IMR-90 (cell line): Measurements from ENCODE around the gene CELSR2. TPM values are rescaled to one million over a fixed set of nuclear protein-coding genes. Genes with fewer than 3 reads are reported as not detected.

ENCODE experiments used
- ATAC-seq: fragments of 200-7000 bp; cut with Tn5 transposase; 2 replicates; pipeline ENCODE4 v1.9.1; 2020; ENCODE audit warnings: low read depth, mild to moderate bottlenecking, moderate library complexity
- BruUV-seq: library from RNA; stranded (reverse); fragments of 400-500 nt; replicated peaks from 2 replicates; lab custom pipeline; 2021; lab: Mats Ljungman, UMichigan
- CTCF ChIA-PET: fragments of 300-600 bp; formaldehyde crosslinking; extraction: SDS; loops from one replicate; lab custom pipeline; 2021; ENCODE audit warnings: antibody characterized with exemption; lab: Yijun Ruan, JAX
- POLR2A ChIA-PET: fragments of 300-600 bp; sonication (Branson Sonifier 250); formaldehyde crosslinking; loops from one replicate; lab custom pipeline; 2022; ENCODE audit warnings: antibody characterized with exemption; ENCODE audit not compliant: unreplicated experiment; lab: Charles Lee
- DNase-seq: peaks from one replicate; pipeline ENCODE4 v3.0.0; 2013
- H2AFZ ChIP-seq: replicated peaks from 2 replicates; pipeline ENCODE3; 2013; ENCODE audit warnings: low read length, mild to moderate bottlenecking; ENCODE audit not compliant: poor library complexity
- H2AK5ac ChIP-seq: 2 replicates; pipeline ENCODE4 v1.6.1; 2013; ENCODE audit warnings: low read depth, low read length, inconsistent platforms
- H2AK9ac ChIP-seq: replicated peaks from 2 replicates; pipeline ENCODE3; 2013; ENCODE audit warnings: mild to moderate bottlenecking, low read depth, low read length, moderate library complexity; ENCODE audit not compliant: poor library complexity
- H2BK120ac ChIP-seq: 2 replicates; pipeline ENCODE4 v1.6.1; 2013; ENCODE audit warnings: low read depth, low read length, inconsistent platforms
- H2BK15ac ChIP-seq: 3 replicates; pipeline ENCODE4 v1.6.1; 2013; ENCODE audit warnings: low read depth, low read length, inconsistent platforms
- H2BK20ac ChIP-seq: 2 replicates; pipeline ENCODE4 v1.6.1; 2013; ENCODE audit warnings: low read depth, mild to moderate bottlenecking, inconsistent platforms, low read length, moderate library complexity
- H2BK5ac ChIP-seq: 2 replicates; pipeline ENCODE4 v1.6.1; 2013; ENCODE audit warnings: mild to moderate bottlenecking, low read depth, low read length, inconsistent platforms; ENCODE audit not compliant: poor library complexity, severe bottlenecking
- H3K14ac ChIP-seq: replicated peaks from 2 replicates; pipeline ENCODE4 v1.6.1; 2013; ENCODE audit warnings: low read depth, low read length, inconsistent platforms
- H3K18ac ChIP-seq: 2 replicates; pipeline ENCODE4 v1.6.1; 2013; ENCODE audit warnings: low read depth, low read length, control low read depth
- H3K23ac ChIP-seq: 2 replicates; pipeline ENCODE4 v1.6.1; 2013; ENCODE audit warnings: low read depth, low read length, inconsistent platforms
- H3K27ac ChIP-seq: 2 replicates; pipeline ENCODE4 v1.5.1; 2013; ENCODE audit warnings: mild to moderate bottlenecking, control low read depth, low read length; ENCODE audit not compliant: insufficient read depth
- H3K27me3 ChIP-seq: 2 replicates; pipeline ENCODE4 v1.6.1; 2013; ENCODE audit warnings: low read length; ENCODE audit not compliant: control insufficient read depth, insufficient read depth
- H3K36me3 ChIP-seq: 2 replicates; pipeline ENCODE4 v1.6.1; 2013; ENCODE audit warnings: low read length, mixed read lengths; ENCODE audit not compliant: control insufficient read depth, insufficient read depth
- H3K4ac ChIP-seq: 2 replicates; pipeline ENCODE4 v1.6.1; 2013; ENCODE audit warnings: low read depth, low read length, inconsistent platforms
- H3K4me1 ChIP-seq: 2 replicates; pipeline ENCODE4 v1.6.1; 2013; ENCODE audit warnings: low read length, mixed read lengths; ENCODE audit not compliant: control insufficient read depth, insufficient read depth
- H3K4me2 ChIP-seq: 2 replicates; pipeline ENCODE4 v1.6.1; 2013; ENCODE audit warnings: low read depth, mild to moderate bottlenecking, control low read depth, low read length, moderate library complexity
- H3K4me3 ChIP-seq: 2 replicates; pipeline ENCODE4 v1.5.1; 2013; ENCODE audit warnings: low read depth, mild to moderate bottlenecking, control low read depth, low read length, moderate library complexity; ENCODE audit not compliant: insufficient read depth
- H3K56ac ChIP-seq: 2 replicates; pipeline ENCODE4 v1.6.1; 2013; ENCODE audit warnings: low read length, inconsistent platforms; ENCODE audit not compliant: insufficient read depth; ENCODE audit errors: extremely low read depth
- H3K79me1 ChIP-seq, 2 experiments: 2 replicates each; pipeline ENCODE4 v1.6.1; 2013; ENCODE audit warnings: low read length in 2 of 2, inconsistent platforms in 1 of 2, low read depth in 1 of 2
- H3K9ac ChIP-seq: 2 replicates; pipeline ENCODE4 v1.6.1; 2013; ENCODE audit warnings: low read depth, low read length, control low read depth
- H3K9me1 ChIP-seq: 2 replicates; pipeline ENCODE4 v1.6.1; 2013; ENCODE audit warnings: low read length, inconsistent platforms; ENCODE audit not compliant: insufficient read depth
- H3K9me3 ChIP-seq: 2 replicates; pipeline ENCODE4 v1.6.1; 2013; ENCODE audit warnings: low read length; ENCODE audit not compliant: control insufficient read depth, insufficient read depth
- H4K20me1 ChIP-seq: 2 replicates; pipeline ENCODE4 v1.6.1; 2013; ENCODE audit warnings: low read length, inconsistent platforms; ENCODE audit not compliant: insufficient read depth
- H4K5ac ChIP-seq: 2 replicates; pipeline ENCODE4 v1.6.1; 2013; ENCODE audit warnings: mild to moderate bottlenecking, low read depth, low read length, control low read depth
- H4K8ac ChIP-seq, 2 experiments: 2 replicates each; pipeline ENCODE4 v1.6.1; 2013; ENCODE audit warnings: low read depth in 2 of 2, low read length in 2 of 2, control low read depth in 1 of 2, inconsistent platforms in 1 of 2
- H4K91ac ChIP-seq: 2 replicates; pipeline ENCODE4 v1.6.1; 2013; ENCODE audit warnings: low read depth, low read length, inconsistent platforms; ENCODE audit not compliant: insufficient read depth
- CEBPB ChIP-seq: IDR thresholded peaks from 2 replicates; pipeline ENCODE4 v1.6.1; 2012; ENCODE audit warnings: low read depth, low read length, improper control_type of control experiment
- CHD1 ChIP-seq: IDR thresholded peaks from 2 replicates; pipeline ENCODE4 v1.6.1; 2012; ENCODE audit warnings: low read depth, low read length, improper control_type of control experiment
- FOS ChIP-seq: fragments of 150-350 bp; IDR thresholded peaks from 2 replicates; pipeline ENCODE4 v1.6.1; 2016; ENCODE audit warnings: low read depth, low read length
- MAFK ChIP-seq: IDR thresholded peaks from 2 replicates; pipeline ENCODE4 v1.6.1; 2012; ENCODE audit warnings: low read depth, low read length, improper control_type of control experiment
- MAZ ChIP-seq: IDR thresholded peaks from 2 replicates; pipeline ENCODE4 v1.6.1; 2012; ENCODE audit warnings: low read depth, mild to moderate bottlenecking, low read length, improper control_type of control experiment, moderate library complexity, borderline replicate concordance
- NFE2L2 ChIP-seq: fragments of 150-350 bp; IDR thresholded peaks from 2 replicates; pipeline ENCODE4 v1.6.1; 2016; ENCODE audit warnings: low read depth, mild to moderate bottlenecking, low read length
- POLR2A ChIP-seq: IDR thresholded peaks from 2 replicates; pipeline ENCODE4 v1.6.1; 2012; ENCODE audit warnings: mild to moderate bottlenecking, low read depth, low read length
- RAD21 ChIP-seq: IDR thresholded peaks from 2 replicates; pipeline ENCODE4 v1.6.1; 2012; ENCODE audit warnings: low read length, improper control_type of control experiment
- RCOR1 ChIP-seq: IDR thresholded peaks from 2 replicates; pipeline ENCODE4 v1.6.1; 2012; ENCODE audit warnings: mild to moderate bottlenecking, low read length, improper control_type of control experiment; ENCODE audit not compliant: insufficient replicate concordance
- RFX5 ChIP-seq: IDR thresholded peaks from 2 replicates; pipeline ENCODE4 v1.8.0; 2012; ENCODE audit warnings: low read depth, mild to moderate bottlenecking, low read length, moderate library complexity
- WGBS, 2 experiments: methylation state at CpG; one replicate each; pipeline versions ENCODE4 v1.1.5 to v1.1.7; 2013; ENCODE audit warnings: missing lambda C conversion rate in 2 of 2; ENCODE audit not compliant: insufficient read length in 1 of 2; ENCODE audit errors: extremely low coverage in 2 of 2; 5-methylcytosine and 5-hydroxymethylcytosine counted together
- dilution Hi-C: fragments of 300-500 bp; cut with HindIII; formaldehyde crosslinking; loops from one replicate; pipeline ENCODE4 v1.14.3; 2018; ENCODE audit warnings: low sequenced_read_pairs; ENCODE audit not compliant: unreplicated experiment
- in situ Hi-C: fragments of 300-500 bp; cut with MboI; formaldehyde crosslinking; loops from 3 replicates; pipeline ENCODE4 v1.14.3; 2019; ENCODE audit warnings: low sequenced_read_pairs, inconsistent platforms, mixed read lengths
- intact Hi-C: fragments of 100-400 bp; cut with micrococcal nuclease; formaldehyde crosslinking; loops from 2 replicates; pipeline ENCODE4 v1.10.0; 2022
- polyA plus RNA-seq, 3 experiments: library from polyadenylated mRNA; depleted of rRNA; stranded (reverse); fragments of >200 nt; gene quantifications; 2 replicates each; pipeline ENCODE4 v1.2.3, GENCODE V29; 2012; ENCODE audit warnings: low replicate concordance in 1 of 3
- total RNA-seq: library from RNA; depleted of rRNA; stranded (reverse); fragments of >200 nt; gene quantifications from 2 replicates; pipeline ENCODE4 v1.2.3, GENCODE V29; 2012
- TF ChIP-seq, protein P1 (sequence below): fragments of 150-350 bp; IDR thresholded peaks from 2 replicates; pipeline ENCODE4 v1.6.1; 2016; ENCODE audit warnings: low read depth, mild to moderate bottlenecking, low read length, moderate library complexity, borderline replicate concordance
- TF ChIP-seq, protein P2 (sequence below): conservative IDR thresholded peaks from 2 replicates; pipeline ENCODE4 v1.5.1; 2012; ENCODE audit warnings: mild to moderate bottlenecking, low read depth, low read length, improper control_type of control experiment
- TF ChIP-seq, protein P3 (sequence below): fragments of 150-350 bp; IDR thresholded peaks from 2 replicates; pipeline ENCODE4 v1.6.1; 2017; ENCODE audit warnings: mild to moderate bottlenecking, antibody characterized with exemption, low read length, low read depth

Gene CELSR2
- total and polyA plus RNA-seq, 2 of the 4 experiments (the other 2 are of a cell fraction): 1.3 to 5.3 TPM

DNA sequence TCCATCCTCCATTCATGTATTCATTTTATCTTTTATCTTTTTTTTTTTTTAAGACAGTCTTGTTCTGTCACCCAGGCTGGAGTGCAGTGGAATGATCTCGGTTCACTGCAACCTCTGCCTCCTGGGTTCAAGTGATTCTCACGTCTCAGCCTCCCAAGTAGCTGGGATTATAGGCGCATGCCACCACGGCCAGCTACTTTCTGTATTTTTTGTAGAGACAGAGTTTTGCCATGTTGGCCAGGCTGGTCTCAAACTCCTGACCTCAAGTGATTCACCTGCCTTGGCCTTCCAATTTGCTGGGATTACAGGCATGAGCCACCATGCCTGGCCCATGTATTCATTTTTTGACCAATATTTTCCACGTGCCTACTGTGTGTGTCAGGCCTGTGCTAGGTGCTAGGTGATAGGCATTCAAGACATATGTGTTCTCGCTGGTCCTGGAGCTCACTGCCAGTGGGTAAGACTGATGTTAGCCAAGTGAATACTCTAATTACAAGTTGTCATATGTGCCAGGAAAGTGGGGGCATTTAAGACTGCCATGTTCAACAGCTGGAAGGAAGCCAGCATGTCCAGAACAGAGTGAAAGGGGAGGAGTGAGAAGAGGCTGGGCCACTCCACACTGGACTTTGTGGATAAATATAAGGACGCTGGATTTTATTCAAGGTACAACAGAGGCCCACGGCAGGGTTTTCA is 5.3 kb upstream of the CELSR2 start:
- CTCF ChIA-PET: no interaction called here
- dilution Hi-C loops: no loop called here

More for the DNA sequence above, 5.3 kb upstream of the CELSR2 start:
- H3K4me3 ChIP-seq: no peak overlapping the region
- no peak overlapping the region for H3K18ac ChIP-seq
- H3K9ac ChIP-seq: no peak overlapping the region
- H4K8ac ChIP-seq: no peak overlapping the region
- no peak overlapping the region for H3K14ac ChIP-seq
- no peaks in the 10 kb centered on the region for H3K9me3 ChIP-seq
- intact Hi-C loops: no loop called here
- H4K91ac ChIP-seq: no peak overlapping the region
- ATAC-seq (no peak), DNase-seq (no peak)
- H2BK15ac ChIP-seq: no peak overlapping the region
- H3K4me1 ChIP-seq: peaks cover 13% of the 10 kb centered on the region
- H3K9me1 ChIP-seq: peaks cover 14% of the 10 kb centered on the region
- H2BK20ac ChIP-seq: no peak overlapping the region
- H4K20me1 ChIP-seq: peaks cover 15% of the 10 kb centered on the region
- BruUV-seq: no TSS peak
- no peak overlapping the region for H2AFZ ChIP-seq
- H3K56ac ChIP-seq: no peak overlapping the region
- H2BK120ac ChIP-seq: no peak overlapping the region
- no peaks in the 10 kb centered on the region for H3K27me3 ChIP-seq
- POLR2A ChIA-PET: no interaction called here
- H3K4ac ChIP-seq: no peak overlapping the region
- peaks cover 3% of the 10 kb centered on the region; the same call in 1 of the 2 replicates for H3K36me3 ChIP-seq
- H4K5ac ChIP-seq: no peak overlapping the region
- peaks cover 0 to 14% of the 10 kb centered on the region in 2 experiments; a peak in 2 of 4 replicates for H3K79me1 ChIP-seq
- no peak overlapping the region for H2BK5ac ChIP-seq
- WGBS, 2 experiments: 87% methylated on average over 7 of the region's 8 CpGs; no CpG with 5 or more reads in 1 of the 2 experiments
- H2AK9ac ChIP-seq: no peak overlapping the region
- H2AK5ac ChIP-seq: no peak overlapping the region
- no peak overlapping the region for H3K4me2 ChIP-seq
- TF ChIP-seq CHD1 (no peak), RAD21 (no peak), FOS (no peak), POLR2A (no peak), RFX5 (no peak), RCOR1 (no peak), NFE2L2 (no peak), CEBPB (no peak), MAZ (no peak), MAFK (no peak)
- TF ChIP-seq, protein P1, sequence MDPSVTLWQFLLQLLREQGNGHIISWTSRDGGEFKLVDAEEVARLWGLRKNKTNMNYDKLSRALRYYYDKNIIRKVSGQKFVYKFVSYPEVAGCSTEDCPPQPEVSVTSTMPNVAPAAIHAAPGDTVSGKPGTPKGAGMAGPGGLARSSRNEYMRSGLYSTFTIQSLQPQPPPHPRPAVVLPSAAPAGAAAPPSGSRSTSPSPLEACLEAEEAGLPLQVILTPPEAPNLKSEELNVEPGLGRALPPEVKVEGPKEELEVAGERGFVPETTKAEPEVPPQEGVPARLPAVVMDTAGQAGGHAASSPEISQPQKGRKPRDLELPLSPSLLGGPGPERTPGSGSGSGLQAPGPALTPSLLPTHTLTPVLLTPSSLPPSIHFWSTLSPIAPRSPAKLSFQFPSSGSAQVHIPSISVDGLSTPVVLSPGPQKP: no peak
- TF ChIP-seq, protein P2, sequence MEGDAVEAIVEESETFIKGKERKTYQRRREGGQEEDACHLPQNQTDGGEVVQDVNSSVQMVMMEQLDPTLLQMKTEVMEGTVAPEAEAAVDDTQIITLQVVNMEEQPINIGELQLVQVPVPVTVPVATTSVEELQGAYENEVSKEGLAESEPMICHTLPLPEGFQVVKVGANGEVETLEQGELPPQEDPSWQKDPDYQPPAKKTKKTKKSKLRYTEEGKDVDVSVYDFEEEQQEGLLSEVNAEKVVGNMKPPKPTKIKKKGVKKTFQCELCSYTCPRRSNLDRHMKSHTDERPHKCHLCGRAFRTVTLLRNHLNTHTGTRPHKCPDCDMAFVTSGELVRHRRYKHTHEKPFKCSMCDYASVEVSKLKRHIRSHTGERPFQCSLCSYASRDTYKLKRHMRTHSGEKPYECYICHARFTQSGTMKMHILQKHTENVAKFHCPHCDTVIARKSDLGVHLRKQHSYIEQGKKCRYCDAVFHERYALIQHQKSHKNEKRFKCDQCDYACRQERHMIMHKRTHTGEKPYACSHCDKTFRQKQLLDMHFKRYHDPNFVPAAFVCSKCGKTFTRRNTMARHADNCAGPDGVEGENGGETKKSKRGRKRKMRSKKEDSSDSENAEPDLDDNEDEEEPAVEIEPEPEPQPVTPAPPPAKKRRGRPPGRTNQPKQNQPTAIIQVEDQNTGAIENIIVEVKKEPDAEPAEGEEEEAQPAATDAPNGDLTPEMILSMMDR: no peak
- TF ChIP-seq, protein P3, sequence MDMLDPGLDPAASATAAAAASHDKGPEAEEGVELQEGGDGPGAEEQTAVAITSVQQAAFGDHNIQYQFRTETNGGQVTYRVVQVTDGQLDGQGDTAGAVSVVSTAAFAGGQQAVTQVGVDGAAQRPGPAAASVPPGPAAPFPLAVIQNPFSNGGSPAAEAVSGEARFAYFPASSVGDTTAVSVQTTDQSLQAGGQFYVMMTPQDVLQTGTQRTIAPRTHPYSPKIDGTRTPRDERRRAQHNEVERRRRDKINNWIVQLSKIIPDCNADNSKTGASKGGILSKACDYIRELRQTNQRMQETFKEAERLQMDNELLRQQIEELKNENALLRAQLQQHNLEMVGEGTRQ: no peak
- H3K23ac ChIP-seq: no peak overlapping the region
- H3K27ac ChIP-seq: no peak overlapping the region
- in situ Hi-C loops: no loop called here
